Measurements from ENCODE around the gene DAPP1.

DNA sequence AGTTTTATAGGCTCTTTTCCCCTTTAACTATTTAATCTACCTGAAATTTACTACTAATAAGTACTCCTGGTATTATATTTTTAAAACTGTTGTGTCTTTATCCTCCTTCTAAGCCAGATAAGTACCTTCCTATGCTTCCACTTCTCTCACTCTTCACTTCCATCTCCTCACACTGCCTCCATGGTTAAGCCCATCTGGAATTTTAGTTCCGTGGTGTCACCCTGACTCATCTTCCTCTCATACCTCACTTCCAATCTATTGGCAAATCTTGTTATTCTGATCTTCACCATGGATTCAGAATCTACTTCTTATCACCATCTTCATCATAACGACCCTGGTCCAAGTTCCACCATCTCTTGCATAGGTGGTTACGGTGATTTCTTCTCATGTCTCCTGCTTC is 32.7 kb upstream of the DAPP1 start:
- TF ChIP-seq POLR2A (IDR thresholded peaks at IDR 0.05; ENCODE audit: low read length) = no peak
- no peak for TF ChIP-seq GATA1 (IDR thresholded peaks at IDR 0.05; ENCODE audit: low read depth, low read length)

Data from erythroblast (primary cell).